ENCODE measurements around the gene RPTN.
"Not testable (repeated sequence)": the region's sequence is repeated elsewhere in the genome, so short reads cannot be mapped to it uniquely, and the experiment has no call there.

RPTN gene

GRCh38 chr1:152164517-152165136, 5.6 kb upstream of the RPTN start:
- no peak for DNase-seq (ENCODE audit: low spot score)

GRCh38 chr1:152162792-152163463, 3.9 kb upstream of the RPTN start:
- no peak for DNase-seq (ENCODE audit: low spot score)

GRCh38 chr1:152160576-152160975, 1.5 kb upstream of the RPTN start:
- no peak for DNase-seq (ENCODE audit: low spot score)

GRCh38 chr1:152153996-152154395, 5.0 kb downstream of the RPTN start:
- DNase-seq (ENCODE audit: low spot score), result no peak

- DNase-seq (ENCODE audit: low spot score), result no peak
Measured at GRCh38 chr1:152151646-152152045, 7.4 kb downstream of the RPTN start.

- DNase-seq (ENCODE audit: low spot score), result no peak
Measured at GRCh38 chr1:152148981-152149380, 10.0 kb downstream of the RPTN start.

GRCh38 chr1:152148051-152148450, 11.0 kb downstream of the RPTN start:
- no peak for DNase-seq (ENCODE audit: low spot score)

GRCh38 chr1:152145769-152146168, 13.3 kb downstream of the RPTN start:
- no peak for DNase-seq (ENCODE audit: low spot score)

GRCh38 chr1:152144674-152145183, 14.3 kb downstream of the RPTN start:
- not testable (repeated sequence) for DNase-seq (ENCODE audit: low spot score)

GRCh38 chr1:152143150-152143887, 15.7 kb downstream of the RPTN start:
- no peak for DNase-seq (ENCODE audit: low spot score)

- DNase-seq (ENCODE audit: low spot score), result peak; percentile 42
Measured at GRCh38 chr1:152141971-152142584, 16.9 kb downstream of the RPTN start.

- no peak for DNase-seq (ENCODE audit: low spot score)
Measured at GRCh38 chr1:152137215-152137614, 21.8 kb downstream of the RPTN start.

GRCh38 chr1:152130186-152130585, 28.8 kb downstream of the RPTN start:
- no peak for DNase-seq (ENCODE audit: low spot score)

- DNase-seq (ENCODE audit: low spot score), result no peak
Measured at GRCh38 chr1:152127673-152128072, 31.4 kb downstream of the RPTN start.

GRCh38 chr1:152125834-152126443, 33.1 kb downstream of the RPTN start:
- no peak for DNase-seq (ENCODE audit: low spot score)

GRCh38 chr1:152118915-152119314, 40.1 kb downstream of the RPTN start:
- DNase-seq (ENCODE audit: low spot score), result no peak

GRCh38 chr1:152115344-152115743, 43.7 kb downstream of the RPTN start, which contains the start of gene TCHH:
Gene TCHH, minus strand, starts transcription at chr1:152115444. Its CDS starts 1,364 bp downstream, at chr1:152114080.
- no peak for DNase-seq (ENCODE audit: low spot score)

- DNase-seq (ENCODE audit: low spot score), result no peak
Measured at GRCh38 chr1:152112885-152113432, 46.1 kb downstream of the RPTN start.

GRCh38 chr1:152112101-152112884, 46.7 kb downstream of the RPTN start:
- no peak for DNase-seq (ENCODE audit: low spot score)

- no peak for DNase-seq (ENCODE audit: low spot score)
Measured at GRCh38 chr1:152111515-152111968, 47.5 kb downstream of the RPTN start.
